ENCODE data around the gene PSRC1.

PSRC1 gene

DNA sequence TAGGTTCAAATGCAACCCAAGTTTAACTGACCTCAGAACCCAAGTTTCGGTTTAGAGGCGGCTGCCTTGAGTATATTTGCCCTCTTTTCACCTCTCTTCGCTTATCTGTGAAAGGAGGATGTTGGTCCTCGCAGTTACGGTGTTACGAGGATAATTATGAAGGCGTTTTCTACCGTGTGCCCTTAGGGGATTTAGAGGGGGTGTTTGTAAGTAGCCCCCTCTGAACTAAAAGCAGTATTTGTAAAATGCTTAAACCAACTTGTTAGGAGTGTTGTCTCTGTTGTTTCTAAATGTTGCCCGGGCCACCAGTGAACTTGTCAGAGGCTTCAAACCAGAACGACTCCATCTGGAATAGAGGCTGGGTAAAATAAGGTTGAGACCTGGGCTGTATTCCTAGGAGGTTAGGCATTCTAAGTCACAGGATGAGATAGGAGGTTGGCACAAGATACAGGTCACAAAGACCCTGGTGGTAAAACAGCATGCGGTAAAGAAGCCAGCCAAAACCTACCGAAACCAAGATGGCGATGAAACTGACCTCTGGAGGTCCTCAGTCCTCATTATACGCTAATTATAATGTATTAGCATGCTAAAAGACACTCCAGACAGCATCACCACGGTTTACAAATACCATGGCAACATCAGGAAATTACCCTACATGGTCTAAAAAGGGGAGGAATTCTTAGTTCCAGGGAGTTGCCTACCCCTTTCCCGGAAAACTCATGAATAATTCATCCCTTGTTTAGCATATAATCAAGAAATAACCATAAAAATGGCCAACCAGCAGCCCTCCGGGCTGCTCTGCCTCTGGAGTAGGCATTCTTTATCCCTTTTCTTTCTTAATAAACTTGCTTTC, 1.0 kb upstream of the PSRC1 start:
- H3K27ac Mint-ChIP-seq = peak overlapping the region; percentile 86
- peak overlapping the region; percentile 100 for H3K4me3 Mint-ChIP-seq
- peaks cover 12% of the 10 kb centered on the region for H3K36me3 Mint-ChIP-seq (ENCODE audit: low read depth)
- no peaks in the 10 kb centered on the region for H3K9me3 Mint-ChIP-seq
- H3K27me3 Mint-ChIP-seq (ENCODE audit: low read depth) = peaks cover 10% of the 10 kb centered on the region
- no peak for DNase-seq (ENCODE audit: low spot score)
- peaks cover 27% of the 10 kb centered on the region for H3K4me1 Mint-ChIP-seq (ENCODE audit: low read depth)

DNA sequence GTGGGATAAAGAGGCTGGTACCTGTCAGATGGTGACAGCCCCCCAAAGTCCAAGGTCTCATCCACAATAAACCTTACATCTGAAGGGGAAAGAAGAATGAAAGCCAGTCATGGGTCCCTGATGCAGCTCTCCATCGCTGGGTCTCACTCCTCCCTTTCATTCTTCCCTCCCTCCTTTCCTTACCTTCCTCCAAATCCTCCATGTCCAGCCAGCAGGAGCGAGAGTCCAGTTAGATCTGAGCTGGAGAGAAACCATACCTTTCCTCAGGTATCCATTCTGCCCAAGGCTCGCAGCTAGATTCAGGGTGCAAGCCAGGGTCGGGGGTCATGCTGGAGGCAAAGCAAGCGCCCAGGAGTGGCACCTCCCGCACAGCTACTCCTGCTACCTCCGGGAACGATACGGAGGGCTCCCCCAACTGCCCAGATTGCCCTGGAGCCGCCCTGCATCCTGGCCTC, 421 bp downstream of the PSRC1 start:
- Mint-ChIP-seq H3K4me1 (ENCODE audit: low read depth) (peaks cover 27% of the 10 kb centered on the region), H3K27me3 (ENCODE audit: low read depth) (peaks cover 2% of the 10 kb centered on the region), H3K4me3 (peak overlapping the region; percentile 100), H3K36me3 (ENCODE audit: low read depth) (peaks cover 15% of the 10 kb centered on the region), H3K9me3 (no peaks in the 10 kb centered on the region), H3K27ac (peak overlapping the region; percentile 86)
- DNase-seq (ENCODE audit: low spot score) = no peak

DNA sequence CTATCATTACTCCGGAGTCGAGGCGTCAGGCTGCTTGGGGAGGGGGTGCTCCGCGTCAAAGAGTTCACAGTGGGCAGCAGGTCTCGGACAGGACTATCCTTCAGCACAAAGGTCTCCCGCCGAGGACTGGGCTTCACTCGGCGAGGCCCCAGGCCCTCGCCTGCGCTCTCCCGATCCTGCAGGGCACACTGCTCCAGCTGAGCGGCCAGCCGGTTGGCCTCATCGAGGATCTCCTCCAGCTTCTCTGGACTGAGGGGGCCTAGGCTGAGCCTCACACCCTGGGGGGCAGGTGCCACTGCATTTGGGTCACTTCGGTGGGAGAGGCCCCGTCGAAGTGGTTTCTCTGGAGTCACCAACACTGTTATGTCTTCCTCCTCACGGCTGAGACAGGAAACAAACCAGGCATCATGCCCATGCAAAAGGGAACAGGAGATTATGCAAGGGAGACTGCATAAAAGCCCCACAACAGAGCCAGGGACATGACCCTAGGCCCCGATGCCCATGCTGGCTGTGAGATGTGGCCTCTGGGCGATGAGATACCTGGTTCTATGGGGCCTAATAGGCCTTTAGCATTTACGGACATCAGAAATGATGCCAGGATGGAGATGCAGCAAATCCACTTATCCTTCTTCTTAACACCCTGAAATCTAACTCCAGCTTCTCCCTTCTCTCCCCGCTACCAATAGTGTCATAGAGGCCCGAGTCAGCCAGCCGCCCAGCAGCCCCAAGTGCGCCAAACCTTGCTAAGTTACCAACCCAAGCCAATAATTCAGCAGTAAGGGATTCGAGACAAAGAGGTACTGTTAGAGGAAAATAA, 1.1 kb downstream of the PSRC1 start:
- no peak for DNase-seq (ENCODE audit: low spot score)
- H3K27me3 Mint-ChIP-seq (ENCODE audit: low read depth) = peaks cover 2% of the 10 kb centered on the region
- peak overlapping the region; percentile 100 for H3K4me3 Mint-ChIP-seq
- peak overlapping the region; percentile 10 for H3K27ac Mint-ChIP-seq
- H3K9me3 Mint-ChIP-seq = no peaks in the 10 kb centered on the region
- peaks cover 30% of the 10 kb centered on the region for H3K4me1 Mint-ChIP-seq (ENCODE audit: low read depth)
- H3K36me3 Mint-ChIP-seq (ENCODE audit: low read depth) = peaks cover 15% of the 10 kb centered on the region

DNA sequence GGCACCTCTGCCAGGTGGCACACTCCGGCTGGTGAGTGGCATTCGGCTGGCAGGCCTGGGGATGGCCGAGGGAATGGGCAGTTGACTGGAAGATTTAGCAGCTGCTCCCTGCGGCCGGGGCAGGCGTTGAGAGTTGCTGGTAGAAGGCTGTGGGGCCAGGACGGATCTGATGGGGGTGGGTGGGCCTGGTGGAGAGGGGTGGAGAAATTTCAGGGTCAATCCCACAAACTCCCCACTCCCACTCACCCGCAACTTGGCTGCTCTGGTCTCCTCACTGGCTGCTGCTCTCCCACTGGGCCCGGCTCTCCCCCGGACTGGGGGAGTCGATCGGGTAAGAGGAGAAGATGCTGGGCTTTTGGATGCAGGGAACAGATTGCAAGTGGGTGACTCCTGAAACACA, 2.1 kb downstream of the PSRC1 start:
- peaks cover 15% of the 10 kb centered on the region for H3K36me3 Mint-ChIP-seq (ENCODE audit: low read depth)
- H3K27ac Mint-ChIP-seq = no peak overlapping the region
- H3K4me1 Mint-ChIP-seq (ENCODE audit: low read depth) = peaks cover 30% of the 10 kb centered on the region
- H3K9me3 Mint-ChIP-seq = no peaks in the 10 kb centered on the region
- H3K4me3 Mint-ChIP-seq = peak overlapping the region; percentile 12
- DNase-seq (ENCODE audit: low spot score) = no peak
- no peaks in the 10 kb centered on the region for H3K27me3 Mint-ChIP-seq (ENCODE audit: low read depth)

DNA sequence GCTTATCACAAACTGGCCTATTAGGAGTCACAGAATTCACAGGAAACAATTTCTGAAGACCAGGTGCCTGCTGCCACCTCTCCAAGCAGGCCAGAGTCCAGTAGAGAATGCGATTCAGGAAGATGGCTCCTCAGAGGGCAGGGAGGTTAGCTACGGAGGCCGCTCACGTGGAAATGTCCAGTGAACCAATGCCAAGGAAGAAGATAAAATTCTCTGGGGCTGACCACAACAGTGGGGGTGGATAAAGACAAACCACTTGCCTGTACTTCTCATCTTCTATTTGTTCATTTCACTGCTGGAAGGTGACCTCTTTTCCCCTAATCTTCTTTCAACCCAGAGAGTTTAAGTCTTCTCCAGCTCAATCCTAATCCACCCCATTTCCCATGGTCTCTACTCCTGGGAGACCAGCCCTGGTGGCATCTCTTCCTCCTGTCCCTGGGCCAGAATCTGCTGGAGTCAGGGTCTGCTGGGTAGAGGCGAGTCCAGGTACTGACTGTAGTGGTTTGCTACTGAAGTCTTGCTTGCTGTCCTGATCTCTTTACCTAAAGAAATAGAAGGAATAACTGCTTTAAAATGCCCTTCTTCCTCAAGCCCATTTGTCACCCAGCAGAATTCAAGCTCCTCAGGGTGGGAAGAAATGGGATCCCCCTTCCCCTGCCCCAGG, 3.2 kb downstream of the PSRC1 start:
- Mint-ChIP-seq H3K36me3 (ENCODE audit: low read depth) (peaks cover 15% of the 10 kb centered on the region), H3K9me3 (no peaks in the 10 kb centered on the region), H3K27me3 (ENCODE audit: low read depth) (no peaks in the 10 kb centered on the region), H3K4me3 (no peak overlapping the region), H3K4me1 (ENCODE audit: low read depth) (peaks cover 30% of the 10 kb centered on the region), H3K27ac (no peak overlapping the region)
- no peak for DNase-seq (ENCODE audit: low spot score)

DNA sequence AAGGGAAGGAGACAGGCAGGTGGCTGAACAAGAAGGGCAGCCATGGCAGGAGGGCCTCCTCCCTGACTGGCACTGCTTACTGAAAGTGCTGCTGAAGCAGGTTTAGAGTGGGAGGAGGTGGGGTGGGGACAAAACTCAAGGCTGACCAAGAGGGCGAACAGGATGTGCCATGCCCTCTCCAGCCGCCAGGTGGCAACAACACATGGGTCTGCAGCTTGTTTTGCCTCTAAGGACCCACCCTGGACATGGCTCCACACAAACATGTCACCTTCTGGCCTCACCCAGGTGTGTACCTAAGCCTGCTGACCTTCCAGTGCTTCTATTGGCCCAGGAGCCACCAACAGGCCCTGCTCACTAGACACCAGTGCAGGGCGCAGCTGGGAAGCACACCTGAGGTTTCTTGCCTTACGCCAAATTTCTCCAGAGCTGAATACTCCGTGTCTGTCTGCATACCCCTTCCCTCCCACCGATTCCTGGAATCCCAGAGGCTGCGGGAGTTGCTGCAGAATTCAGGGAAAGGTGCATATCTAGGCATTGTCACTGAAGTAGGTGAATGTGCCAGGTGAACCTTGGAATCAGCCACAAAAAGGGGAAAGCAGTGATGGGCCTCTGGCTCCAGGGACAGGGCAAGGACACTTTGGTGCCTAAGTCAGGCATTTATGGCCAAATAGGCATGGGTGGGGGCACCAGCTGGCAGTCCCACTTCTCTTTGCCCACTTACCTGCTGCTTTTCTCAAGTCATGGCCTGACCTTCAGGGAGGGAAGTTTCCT, 5.3 kb downstream of the PSRC1 start:
- H3K4me1 Mint-ChIP-seq (ENCODE audit: low read depth) = peaks cover 20% of the 10 kb centered on the region
- H3K9me3 Mint-ChIP-seq = no peaks in the 10 kb centered on the region
- no peaks in the 10 kb centered on the region for H3K27me3 Mint-ChIP-seq (ENCODE audit: low read depth)
- no peak overlapping the region for H3K4me3 Mint-ChIP-seq
- H3K27ac Mint-ChIP-seq = no peak overlapping the region
- peak; percentile 67 for DNase-seq (ENCODE audit: low spot score)
- peaks cover 14% of the 10 kb centered on the region for H3K36me3 Mint-ChIP-seq (ENCODE audit: low read depth)

DNA sequence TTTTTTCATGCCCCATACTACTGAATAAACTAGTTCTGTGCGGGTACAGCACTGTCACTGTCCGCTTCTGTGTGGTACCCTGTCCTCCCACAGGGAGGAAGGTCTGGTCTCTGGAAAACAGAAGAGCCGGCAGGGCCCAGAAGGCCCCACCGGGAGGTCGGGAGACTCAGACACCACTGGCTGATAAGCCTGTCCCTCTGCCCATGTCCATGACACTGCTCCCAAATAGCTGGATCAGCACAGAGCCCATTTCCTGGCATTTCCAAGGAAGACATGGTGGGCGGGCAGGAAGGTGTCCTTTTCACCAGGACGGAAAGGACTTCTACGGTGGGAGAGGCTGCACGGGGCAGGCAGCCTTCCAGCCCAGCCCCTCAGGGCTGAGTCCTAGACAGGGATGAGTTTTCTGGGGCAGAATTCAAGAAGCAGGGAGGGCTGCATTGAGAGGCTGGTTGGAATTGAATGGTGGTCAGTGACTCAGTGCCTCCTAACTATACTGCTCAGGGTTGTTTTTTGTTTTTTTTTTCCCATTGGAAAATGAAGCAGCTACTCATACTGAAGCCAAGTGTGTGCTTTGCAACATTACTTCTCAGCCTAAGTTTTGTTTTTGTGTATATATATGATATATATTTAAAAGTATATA, 7.1 kb downstream of the PSRC1 start:
- peaks cover 6% of the 10 kb centered on the region for H3K4me1 Mint-ChIP-seq (ENCODE audit: low read depth)
- no peak overlapping the region for H3K27ac Mint-ChIP-seq
- peaks cover 8% of the 10 kb centered on the region for H3K36me3 Mint-ChIP-seq (ENCODE audit: low read depth)
- no peak for DNase-seq (ENCODE audit: low spot score)
- no peak overlapping the region for H3K4me3 Mint-ChIP-seq
- H3K27me3 Mint-ChIP-seq (ENCODE audit: low read depth) = no peaks in the 10 kb centered on the region
- H3K9me3 Mint-ChIP-seq = no peaks in the 10 kb centered on the region

DNA sequence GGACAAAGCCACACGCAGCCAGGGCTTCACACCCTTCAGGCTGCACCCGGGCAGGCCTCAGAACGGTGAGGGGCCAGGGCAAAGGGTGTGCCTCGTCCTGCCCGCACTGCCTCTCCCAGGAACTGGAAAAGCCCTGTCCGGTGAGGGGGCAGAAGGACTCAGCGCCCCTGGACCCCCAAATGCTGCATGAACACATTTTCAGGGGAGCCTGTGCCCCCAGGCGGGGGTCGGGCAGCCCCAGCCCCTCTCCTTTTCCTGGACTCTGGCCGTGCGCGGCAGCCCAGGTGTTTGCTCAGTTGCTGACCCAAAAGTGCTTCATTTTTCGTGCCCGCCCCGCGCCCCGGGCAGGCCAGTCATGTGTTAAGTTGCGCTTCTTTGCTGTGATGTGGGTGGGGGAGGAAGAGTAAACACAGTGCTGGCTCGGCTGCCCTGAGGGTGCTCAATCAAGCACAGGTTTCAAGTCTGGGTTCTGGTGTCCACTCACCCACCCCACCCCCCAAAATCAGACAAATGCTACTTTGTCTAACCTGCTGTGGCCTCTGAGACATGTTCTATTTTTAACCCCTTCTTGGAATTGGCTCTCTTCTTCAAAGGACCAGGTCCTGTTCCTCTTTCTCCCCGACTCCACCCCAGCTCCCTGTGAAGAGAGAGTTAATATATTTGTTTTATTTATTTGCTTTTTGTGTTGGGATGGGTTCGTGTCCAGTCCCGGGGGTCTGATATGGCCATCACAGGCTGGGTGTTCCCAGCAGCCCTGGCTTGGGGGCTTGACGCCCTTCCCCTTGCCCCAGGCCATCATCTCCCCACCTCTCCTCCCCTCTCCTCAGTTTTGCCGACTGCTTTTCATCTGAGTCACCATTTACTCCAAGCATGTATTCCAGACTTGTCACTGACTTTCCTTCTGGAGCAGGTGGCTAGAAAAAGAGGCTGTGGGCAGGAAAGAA, 8.1 kb downstream of the PSRC1 start:
- Mint-ChIP-seq H3K4me1 (ENCODE audit: low read depth) (peaks cover 5% of the 10 kb centered on the region), H3K4me3 (no peak overlapping the region), H3K9me3 (no peaks in the 10 kb centered on the region), H3K27ac (no peak overlapping the region), H3K27me3 (ENCODE audit: low read depth) (no peaks in the 10 kb centered on the region), H3K36me3 (ENCODE audit: low read depth) (peaks cover 7% of the 10 kb centered on the region)
- DNase-seq (ENCODE audit: low spot score) = no peak

DNA sequence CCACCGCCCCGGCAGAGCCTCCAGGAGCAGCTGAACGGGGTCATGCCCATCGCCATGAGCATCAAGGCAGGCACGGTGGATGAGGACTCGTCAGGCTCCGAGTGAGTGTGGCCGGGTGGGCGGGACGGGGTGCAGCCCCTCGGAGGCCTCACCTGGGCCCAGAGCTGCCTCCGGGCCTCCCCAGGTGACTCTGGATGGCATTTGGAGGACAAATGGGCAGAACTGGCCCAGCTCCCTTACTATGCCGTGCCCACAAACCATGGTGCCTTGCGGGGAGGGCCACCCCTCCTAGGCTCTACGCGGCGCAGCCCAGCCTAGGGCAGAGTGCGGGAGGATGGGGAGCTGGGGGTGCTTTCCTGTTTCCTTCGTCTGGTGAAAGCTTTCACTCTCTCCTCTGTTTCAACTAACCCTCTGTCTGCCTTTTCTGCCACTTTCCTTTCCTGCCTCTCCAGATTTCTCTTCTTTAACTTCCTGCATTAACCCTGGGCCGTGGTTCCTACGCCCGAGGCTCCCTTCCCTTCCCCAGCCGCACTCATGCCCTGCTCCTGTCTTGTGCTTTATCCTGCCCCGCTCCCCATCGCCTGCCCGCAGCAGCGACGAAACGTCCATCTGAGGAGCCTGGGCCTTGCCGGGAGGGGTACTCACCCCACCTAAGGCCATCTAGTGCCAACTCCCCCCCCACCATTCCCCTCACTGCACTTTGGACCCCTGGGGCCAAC, 9.2 kb downstream of the PSRC1 start:
- H3K9me3 Mint-ChIP-seq = no peaks in the 10 kb centered on the region
- DNase-seq (ENCODE audit: low spot score) = no peak
- peaks cover 3% of the 10 kb centered on the region for H3K36me3 Mint-ChIP-seq (ENCODE audit: low read depth)
- no peak overlapping the region for H3K4me3 Mint-ChIP-seq
- no peaks in the 10 kb centered on the region for H3K27me3 Mint-ChIP-seq (ENCODE audit: low read depth)
- no peak overlapping the region for H3K27ac Mint-ChIP-seq
- H3K4me1 Mint-ChIP-seq (ENCODE audit: low read depth) = peaks cover 3% of the 10 kb centered on the region

DNA sequence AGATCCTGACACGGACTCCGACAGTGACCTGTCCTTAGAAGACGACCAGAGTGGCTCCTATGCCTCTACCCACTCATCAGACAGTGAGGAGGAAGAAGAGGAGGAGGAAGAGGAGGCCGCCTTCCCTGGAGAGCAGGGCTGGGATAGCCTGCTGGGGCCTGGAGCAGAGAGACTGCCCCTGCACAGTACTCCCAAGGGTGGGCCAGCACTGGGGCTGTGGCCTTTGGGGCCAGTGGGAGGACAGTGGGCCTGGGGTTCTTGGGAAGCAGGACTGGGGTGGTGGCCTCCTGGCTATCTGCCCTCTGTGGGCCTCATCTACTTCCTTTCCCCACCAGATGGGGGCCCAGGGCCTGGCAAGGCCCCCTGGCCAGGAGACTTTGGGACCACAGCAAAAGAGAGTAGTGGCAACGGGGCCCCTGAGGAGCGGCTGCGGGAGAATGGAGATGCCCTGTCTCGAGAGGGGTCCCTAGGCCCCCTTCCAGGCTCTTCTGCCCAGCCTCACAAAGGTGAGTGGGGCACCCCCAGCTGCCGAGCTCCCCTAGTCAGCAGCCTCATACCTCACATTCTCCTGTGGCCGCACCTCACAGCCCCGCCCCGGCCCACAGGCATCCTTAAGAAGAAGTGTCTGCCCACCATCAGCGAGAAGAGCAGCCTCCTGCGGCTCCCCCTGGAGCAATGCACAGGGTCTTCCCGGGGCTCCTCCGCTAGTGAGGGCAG, 10.0 kb downstream of the PSRC1 start:
- H3K36me3 Mint-ChIP-seq (ENCODE audit: low read depth) = no peaks in the 10 kb centered on the region
- no peaks in the 10 kb centered on the region for H3K27me3 Mint-ChIP-seq (ENCODE audit: low read depth)
- peaks cover 3% of the 10 kb centered on the region for H3K4me1 Mint-ChIP-seq (ENCODE audit: low read depth)
- H3K27ac Mint-ChIP-seq = no peak overlapping the region
- H3K4me3 Mint-ChIP-seq = no peak overlapping the region
- no peak for DNase-seq (ENCODE audit: low spot score)
- H3K9me3 Mint-ChIP-seq = no peaks in the 10 kb centered on the region

DNA sequence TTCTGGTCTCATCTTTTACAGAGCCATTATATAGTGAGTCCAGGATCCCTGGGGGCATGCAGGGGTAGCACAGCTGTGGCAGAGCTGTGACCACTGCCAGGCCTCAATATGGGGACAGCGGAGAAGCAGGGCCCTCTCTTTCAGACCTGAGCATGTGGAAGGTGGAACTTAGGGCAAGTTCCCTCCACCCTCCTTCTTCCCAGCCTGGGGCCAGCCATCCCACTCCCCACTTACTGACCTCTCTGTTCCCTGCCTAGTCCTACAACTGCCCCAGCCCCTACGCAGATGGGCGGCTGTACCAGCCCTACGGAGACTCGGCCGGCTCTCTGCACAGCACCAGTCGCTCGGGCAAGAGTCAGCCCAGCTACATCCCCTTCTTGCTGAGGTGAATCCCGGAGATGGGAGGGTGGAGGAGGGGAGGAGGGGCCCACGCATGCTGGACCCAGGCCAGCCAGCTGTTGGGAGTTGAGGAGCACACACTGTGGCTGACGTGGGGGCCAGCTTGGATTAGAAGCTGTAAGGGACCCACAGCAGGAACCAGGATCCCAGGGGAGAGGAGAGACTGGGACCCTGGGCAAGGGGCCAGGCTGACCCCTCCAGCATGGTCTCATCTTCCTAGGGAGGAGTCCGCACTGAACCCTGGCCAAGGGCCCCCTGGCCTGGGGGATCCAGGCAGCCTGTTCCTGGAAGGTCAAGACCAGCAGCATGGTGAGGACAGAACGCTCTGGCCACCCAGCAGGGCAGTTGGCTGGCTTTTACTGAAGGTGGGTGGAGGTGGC, 10.7 kb downstream of the PSRC1 start:
- Mint-ChIP-seq H3K27ac (no peak overlapping the region), H3K4me3 (no peak overlapping the region), H3K9me3 (no peaks in the 10 kb centered on the region), H3K27me3 (ENCODE audit: low read depth) (no peaks in the 10 kb centered on the region), H3K36me3 (ENCODE audit: low read depth) (no peaks in the 10 kb centered on the region), H3K4me1 (ENCODE audit: low read depth) (peaks cover 2% of the 10 kb centered on the region)
- no peak for DNase-seq (ENCODE audit: low spot score)
